WTC11 (cell line): ENCODE measurements around the gene GRIN1. TPM values are rescaled to one million over a fixed set of nuclear protein-coding genes. Genes with fewer than 3 reads are reported as not detected.
A peak's percentile ranks its signal among the peaks of the same experiment; 100 is the strongest.

ENCODE experiments used
- AFF4 ChIP-seq: sonication (generic); formaldehyde crosslinking; IDR thresholded peaks from 2 replicates; pipeline ENCODE4 v1.8.1; 2023; ENCODE audit warnings: mild to moderate bottlenecking, missing genetic modification reagents, borderline replicate concordance
- ARID4B ChIP-seq: sonication (generic); formaldehyde crosslinking; IDR thresholded peaks from 2 replicates; pipeline ENCODE4 v1.8.0; 2023; ENCODE audit warnings: missing genetic modification reagents, mild to moderate bottlenecking, borderline replicate concordance
- E2F5 ChIP-seq: sonication (generic); formaldehyde crosslinking; IDR thresholded peaks from 2 replicates; pipeline ENCODE4 v1.8.1; 2022; ENCODE audit warnings: mild to moderate bottlenecking, moderate library complexity, missing genetic modification reagents
- ELF4 ChIP-seq: sonication (generic); formaldehyde crosslinking; IDR thresholded peaks from 2 replicates; pipeline ENCODE4 v1.8.1; 2022; ENCODE audit warnings: low read depth, mild to moderate bottlenecking, moderate library complexity, missing genetic modification reagents
- FOXK1 ChIP-seq: sonication (generic); formaldehyde crosslinking; IDR thresholded peaks from 2 replicates; pipeline ENCODE4 v1.8.0; 2022; ENCODE audit warnings: mild to moderate bottlenecking, moderate library complexity, missing genetic modification reagents
- FOXP4 ChIP-seq: sonication (generic); formaldehyde crosslinking; IDR thresholded peaks from 2 replicates; pipeline ENCODE4 v1.8.0; 2022; ENCODE audit warnings: mild to moderate bottlenecking, missing genetic modification reagents
- MLX ChIP-seq: sonication (generic); formaldehyde crosslinking; IDR thresholded peaks from 2 replicates; pipeline ENCODE4 v1.8.1; 2023; ENCODE audit warnings: mild to moderate bottlenecking, missing genetic modification reagents, moderate library complexity
- NFATC4 ChIP-seq: fragments of 250-450 bp; sonication (Bioruptor Pico); IDR thresholded peaks from 2 replicates; pipeline ENCODE4 v1.9.0; 2021; ENCODE audit warnings: mild to moderate bottlenecking
- NR1H2 ChIP-seq: sonication (generic); formaldehyde crosslinking; IDR thresholded peaks from 2 replicates; pipeline ENCODE4 v1.9.0; 2021; ENCODE audit warnings: mild to moderate bottlenecking, moderate library complexity, missing genetic modification reagents
- OVOL2 ChIP-seq: fragments of 250-450 bp; sonication (Bioruptor Pico); IDR thresholded peaks from 2 replicates; pipeline ENCODE4 v1.9.0; 2021; ENCODE audit warnings: mild to moderate bottlenecking, borderline replicate concordance
- PRDM15 ChIP-seq: sonication (generic); formaldehyde crosslinking; IDR thresholded peaks from 2 replicates; pipeline ENCODE4 v1.8.0; 2022; ENCODE audit warnings: missing genetic modification reagents
- total RNA-seq: library from RNA; stranded (reverse); gene quantifications from 3 replicates; pipeline ENCODE4 v1.2.3, GENCODE V29; 2021
- TF ChIP-seq, protein P1 (sequence below): fragments of 200-600 bp; IDR thresholded peaks from 2 replicates; pipeline ENCODE4 v1.8.0; 2022; ENCODE audit warnings: antibody characterized with exemption
- TF ChIP-seq, protein P2 (sequence below): fragments of 250-450 bp; sonication (Bioruptor Pico); IDR thresholded peaks from 2 replicates; pipeline ENCODE4 v1.9.0; 2021; ENCODE audit warnings: mild to moderate bottlenecking
- TF ChIP-seq, protein P3 (sequence below): fragments of 250-450 bp; sonication (Bioruptor Pico); IDR thresholded peaks from 2 replicates; pipeline ENCODE4 v2.1.2; 2022; ENCODE audit warnings: mild to moderate bottlenecking, moderate library complexity

GRIN1 gene
- total RNA-seq, 1 experiment from 2014 or later = 4.1 TPM

DNA sequence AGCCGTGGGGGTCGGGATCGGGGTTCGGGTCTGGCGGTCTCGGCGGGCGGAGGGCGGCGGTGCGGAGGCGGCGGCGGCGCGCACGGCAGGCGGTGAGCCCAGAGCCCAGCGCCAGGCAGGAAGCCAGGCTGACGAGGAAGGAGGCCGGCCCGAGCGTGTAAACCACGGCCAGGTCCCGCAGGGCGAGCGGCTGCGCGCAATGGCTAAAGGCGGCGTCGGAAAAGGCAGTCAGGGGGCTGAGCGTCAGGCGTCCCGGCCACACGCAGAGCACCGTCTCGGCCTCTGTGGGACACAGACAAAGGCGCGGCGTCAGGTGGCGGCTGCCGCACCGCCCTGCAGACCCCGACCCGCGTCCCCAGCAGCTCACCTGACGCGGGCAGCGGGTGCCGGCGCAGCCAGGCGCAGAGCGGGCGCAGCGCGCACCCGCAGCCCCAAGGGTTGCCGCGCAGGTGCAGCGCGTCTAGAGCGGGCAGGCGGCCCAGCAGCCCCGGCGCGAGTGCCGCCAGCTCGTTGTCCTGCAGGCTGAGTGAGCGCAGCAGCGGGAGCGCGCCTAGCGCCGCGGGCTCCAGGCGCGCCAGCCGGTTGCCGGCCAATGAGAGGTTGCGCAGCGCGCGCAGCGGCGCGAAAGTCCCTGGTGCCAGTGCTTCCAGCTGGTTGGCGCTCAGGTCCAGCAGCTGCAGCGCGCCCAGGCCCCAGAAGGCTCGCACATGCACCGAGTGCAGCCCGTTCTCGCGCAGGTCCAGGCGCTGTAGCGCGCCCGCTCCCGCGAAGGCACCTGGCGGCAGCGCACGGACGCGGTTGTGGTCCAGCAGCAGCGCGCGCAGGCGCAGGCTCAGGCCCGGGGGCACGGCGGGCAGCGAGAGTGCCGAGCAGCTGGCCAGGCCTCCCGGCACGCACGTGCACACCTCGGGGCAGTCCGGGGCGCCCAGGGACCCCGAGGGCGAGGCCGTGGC lies 30.2 kb downstream of the GRIN1 start (continued):
- TF ChIP-seq AFF4 (CRISPR knock-in tag) (no peak), FOXK1 (CRISPR knock-in tag) (peak; percentile 85; the same call in 1 of the 2 replicates), NFATC4 (no peak), MLX (no peak), NR1H2 (CRISPR knock-in tag) (no peak), PRDM15 (CRISPR knock-in tag) (peak; percentile 7; the same call in 1 of the 2 replicates), E2F5 (CRISPR knock-in tag) (peak; percentile 98), ARID4B (CRISPR knock-in tag) (peak; percentile 90; the same call in 1 of the 2 replicates), OVOL2 (CRISPR knock-in tag) (no peak), ELF4 (CRISPR knock-in tag) (no peak; the same call in none of the 2 replicates), FOXP4 (CRISPR knock-in tag) (peak; percentile 85)
- TF ChIP-seq, protein P1, sequence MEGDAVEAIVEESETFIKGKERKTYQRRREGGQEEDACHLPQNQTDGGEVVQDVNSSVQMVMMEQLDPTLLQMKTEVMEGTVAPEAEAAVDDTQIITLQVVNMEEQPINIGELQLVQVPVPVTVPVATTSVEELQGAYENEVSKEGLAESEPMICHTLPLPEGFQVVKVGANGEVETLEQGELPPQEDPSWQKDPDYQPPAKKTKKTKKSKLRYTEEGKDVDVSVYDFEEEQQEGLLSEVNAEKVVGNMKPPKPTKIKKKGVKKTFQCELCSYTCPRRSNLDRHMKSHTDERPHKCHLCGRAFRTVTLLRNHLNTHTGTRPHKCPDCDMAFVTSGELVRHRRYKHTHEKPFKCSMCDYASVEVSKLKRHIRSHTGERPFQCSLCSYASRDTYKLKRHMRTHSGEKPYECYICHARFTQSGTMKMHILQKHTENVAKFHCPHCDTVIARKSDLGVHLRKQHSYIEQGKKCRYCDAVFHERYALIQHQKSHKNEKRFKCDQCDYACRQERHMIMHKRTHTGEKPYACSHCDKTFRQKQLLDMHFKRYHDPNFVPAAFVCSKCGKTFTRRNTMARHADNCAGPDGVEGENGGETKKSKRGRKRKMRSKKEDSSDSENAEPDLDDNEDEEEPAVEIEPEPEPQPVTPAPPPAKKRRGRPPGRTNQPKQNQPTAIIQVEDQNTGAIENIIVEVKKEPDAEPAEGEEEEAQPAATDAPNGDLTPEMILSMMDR = no peak
- TF ChIP-seq, protein P2, sequence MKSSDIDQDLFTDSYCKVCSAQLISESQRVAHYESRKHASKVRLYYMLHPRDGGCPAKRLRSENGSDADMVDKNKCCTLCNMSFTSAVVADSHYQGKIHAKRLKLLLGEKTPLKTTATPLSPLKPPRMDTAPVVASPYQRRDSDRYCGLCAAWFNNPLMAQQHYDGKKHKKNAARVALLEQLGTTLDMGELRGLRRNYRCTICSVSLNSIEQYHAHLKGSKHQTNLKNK (CRISPR knock-in tag) = no peak
- TF ChIP-seq, protein P3, sequence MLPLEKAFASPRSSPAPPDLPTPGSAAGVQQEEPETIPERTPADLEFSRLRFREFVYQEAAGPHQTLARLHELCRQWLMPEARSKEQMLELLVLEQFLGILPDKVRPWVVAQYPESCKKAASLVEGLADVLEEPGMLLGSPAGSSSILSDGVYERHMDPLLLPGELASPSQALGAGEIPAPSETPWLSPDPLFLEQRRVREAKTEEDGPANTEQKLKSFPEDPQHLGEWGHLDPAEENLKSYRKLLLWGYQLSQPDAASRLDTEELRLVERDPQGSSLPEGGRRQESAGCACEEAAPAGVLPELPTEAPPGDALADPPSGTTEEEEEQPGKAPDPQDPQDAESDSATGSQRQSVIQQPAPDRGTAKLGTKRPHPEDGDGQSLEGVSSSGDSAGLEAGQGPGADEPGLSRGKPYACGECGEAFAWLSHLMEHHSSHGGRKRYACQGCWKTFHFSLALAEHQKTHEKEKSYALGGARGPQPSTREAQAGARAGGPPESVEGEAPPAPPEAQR = no peak
